DND-41 (cell line): ENCODE measurements around the gene ZGPAT.

ENCODE experiments used
- ATAC-seq: fragments of 200-7000 bp; cut with Tn5 transposase; 3 replicates; pipeline ENCODE4 v1.9.1; 2021; ENCODE audit warnings: low read depth; ENCODE audit not compliant: insufficient read depth
- DNase-seq: peaks from one replicate; pipeline ENCODE4 v3.0.0-alpha.2; 2020
- H2AFZ ChIP-seq: 2 replicates; pipeline ENCODE4 v1.6.0; 2012; ENCODE audit warnings: low read depth, low read length
- H3K27ac ChIP-seq: 2 replicates; pipeline ENCODE4 v1.5.1; 2012; ENCODE audit warnings: low read length, inconsistent platforms
- H3K27me3 ChIP-seq: fragments of 200-600 bp; sonication (generic); 2 replicates; pipeline ENCODE4 v1.6.0; 2012; ENCODE audit warnings: low read length, mild to moderate bottlenecking, inconsistent platforms; ENCODE audit not compliant: insufficient read depth, poor library complexity
- H3K36me3 ChIP-seq: 2 replicates; pipeline ENCODE4 v1.5.1; 2012; ENCODE audit warnings: low read length, inconsistent platforms; ENCODE audit not compliant: insufficient read depth
- H3K4me1 ChIP-seq: 2 replicates; pipeline ENCODE4 v1.5.1; 2012; ENCODE audit warnings: mild to moderate bottlenecking, low read length; ENCODE audit not compliant: insufficient read depth
- H3K4me2 ChIP-seq: 2 replicates; pipeline ENCODE4 v1.6.0; 2012; ENCODE audit warnings: mild to moderate bottlenecking, moderate library complexity, low read length, inconsistent platforms; ENCODE audit not compliant: insufficient read depth
- H3K4me3 ChIP-seq, 2 experiments: fragments of 200-600 bp in 1 of 2; shearing (Covaris generic) in 1 of 2; 2 replicates each; pipeline ENCODE4 v1.5.1; 2012 to 2016; ENCODE audit warnings: inconsistent platforms in 2 of 2, low read length in 2 of 2, mild to moderate bottlenecking in 2 of 2, low read depth in 1 of 2, moderate library complexity in 1 of 2
- H3K79me2 ChIP-seq: 2 replicates; pipeline ENCODE4 v1.6.0; 2012; ENCODE audit warnings: low read length, inconsistent platforms; ENCODE audit not compliant: insufficient read depth
- H3K9ac ChIP-seq: 2 replicates; pipeline ENCODE4 v1.6.0; 2012; ENCODE audit warnings: low read depth, mild to moderate bottlenecking, inconsistent platforms, low read length, moderate library complexity
- H3K9me3 ChIP-seq: 2 replicates; pipeline ENCODE4 v1.5.1; 2012; ENCODE audit warnings: low read length, moderate library complexity, mild to moderate bottlenecking, inconsistent platforms; ENCODE audit not compliant: insufficient read depth, severe bottlenecking
- H4K20me1 ChIP-seq: 2 replicates; pipeline ENCODE4 v1.6.0; 2012; ENCODE audit warnings: low read length; ENCODE audit not compliant: insufficient read depth
- CTCF ChIP-seq: IDR thresholded peaks from 2 replicates; pipeline ENCODE4 v1.5.1; 2012; ENCODE audit warnings: borderline replicate concordance, low read length, moderate library complexity, mild to moderate bottlenecking; ENCODE audit not compliant: poor library complexity, severe bottlenecking; ENCODE audit errors: extremely low read depth
- EZH2 ChIP-seq: IDR thresholded peaks from 3 replicates; pipeline ENCODE4 v1.6.1; 2012; ENCODE audit warnings: borderline replicate concordance, low read depth, mild to moderate bottlenecking, moderate library complexity, low read length, inconsistent platforms; ENCODE audit not compliant: severe bottlenecking

Gene ZGPAT

GRCh38 chr20:63748070-63748933 lies 40.5 kb downstream of the ZGPAT start:
- DNase-seq, result no peak

GRCh38 chr20:63748934-63749270 lies 41.1 kb downstream of the ZGPAT start:
- Histone ChIP-seq H3K27ac (no peak overlapping the region), H2AFZ (no peak overlapping the region), H4K20me1 (no peaks in the 10 kb centered on the region), H3K9me3 (no peaks in the 10 kb centered on the region), H3K4me3 (no peak overlapping the region), H3K9ac (no peak overlapping the region), H3K27me3 (no peaks in the 10 kb centered on the region), H3K4me2 (no peak overlapping the region), H3K36me3 (no peaks in the 10 kb centered on the region), H3K79me2 (no peaks in the 10 kb centered on the region), H3K4me1 (peaks cover 15% of the 10 kb centered on the region)
- no peak for DNase-seq
- TF ChIP-seq CTCF (no peak), EZH2 (no peak)
- ATAC-seq, result no peak

More at GRCh38 chr20:63748070-63748933, 40.5 kb downstream of the ZGPAT start:
- ATAC-seq, result no peak
- Histone ChIP-seq H3K79me2 (no peaks in the 10 kb centered on the region), H4K20me1 (no peaks in the 10 kb centered on the region), H2AFZ (no peak overlapping the region), H3K9me3 (no peaks in the 10 kb centered on the region), H3K9ac (no peak overlapping the region), H3K27ac (no peak overlapping the region), H3K4me3 (no peak overlapping the region), H3K4me1 (peaks cover 15% of the 10 kb centered on the region), H3K27me3 (no peaks in the 10 kb centered on the region), H3K4me2 (no peak overlapping the region), H3K36me3 (peaks cover 2% of the 10 kb centered on the region)
- TF ChIP-seq CTCF (no peak), EZH2 (no peak)

- peak overlapping the region; percentile 63; the same call in 1 of the 2 replicates for H3K27ac ChIP-seq
- no peak overlapping the region for H2AFZ ChIP-seq
- peak overlapping the region; percentile 44; the same call in 1 of the 2 replicates for H3K9ac ChIP-seq
- ATAC-seq (no peak), DNase-seq (no peak)
- no peaks in the 10 kb centered on the region for H3K27me3 ChIP-seq
- no peaks in the 10 kb centered on the region for H3K36me3 ChIP-seq
- TF ChIP-seq CTCF, result no peak
- TF ChIP-seq EZH2, result no peak
- H4K20me1 ChIP-seq, result no peaks in the 10 kb centered on the region
- H3K79me2 ChIP-seq, result no peaks in the 10 kb centered on the region
- H3K9me3 ChIP-seq, result no peaks in the 10 kb centered on the region
- no peak overlapping the region for H3K4me3 ChIP-seq
- no peak overlapping the region; the same call in 1 of the 2 replicates for H3K4me2 ChIP-seq
- peaks cover 15% of the 10 kb centered on the region for H3K4me1 ChIP-seq
Observed at GRCh38 chr20:63749597-63750508, 42.0 kb downstream of the ZGPAT start.
